ENCODE measurements around the gene OR6C74.

- no peak for TF ChIP-seq EZH2phosphoT487 (IDR thresholded peaks at IDR 0.05; ENCODE audit: borderline replicate concordance, low read length)
- no peak for TF ChIP-seq CTCF (IDR thresholded peaks at IDR 0.05; ENCODE audit: low read depth, low read length, poor library complexity, severe bottlenecking)
Observed at GRCh38 chr12:55227643-55228042, 16.8 kb upstream of the OR6C74 start.
